Endothelial cell of umbilical vein (primary cell): ENCODE measurements around the gene COA5. TPM values are rescaled to one million over a fixed set of nuclear protein-coding genes. Genes with fewer than 3 reads are reported as not detected.

Experiments
- BruUV-seq: library from RNA; stranded (reverse); fragments of 400-500 nt; replicated peaks from 2 replicates; lab custom pipeline; 2021; lab: Mats Ljungman, UMichigan
- CTCF ChIA-PET: fragments of 300-600, 350-600 bp; sonication (Branson Sonifier 250); formaldehyde crosslinking; loops from one replicate; lab custom pipeline; 2021; ENCODE audit warnings: antibody characterized with exemption, inconsistent platforms; lab: Charles Lee
- POLR2A ChIA-PET: fragments of 300-600, 350-600 bp; sonication (Branson Sonifier 250); formaldehyde crosslinking; loops from one replicate; lab custom pipeline; 2021; ENCODE audit warnings: antibody characterized with exemption, inconsistent platforms; lab: Charles Lee
- DNase-seq: peaks from one replicate; pipeline ENCODE4 v3.0.0-alpha.2; 2011; ENCODE audit warnings: low read depth, low spot score
- FAIRE-seq: peaks from 2 replicates; lab custom pipeline; 2011; peaks lifted over from hg19 to GRCh38; lab: Jason Lieb, UNC
- H2AFZ ChIP-seq: 2 replicates; pipeline ENCODE4 v1.6.0; 2012; ENCODE audit warnings: low read depth, low read length, control low read depth, inconsistent platforms
- H3K27ac ChIP-seq: 2 replicates; pipeline ENCODE4 v1.5.1; 2011; ENCODE audit warnings: low read depth, mild to moderate bottlenecking, control low read depth, low read length, moderate library complexity; ENCODE audit not compliant: insufficient read depth
- H3K27me3 ChIP-seq, 2 experiments: 2 replicates each; pipeline versions ENCODE4 v1.6.0 to v1.6.1; 2011; ENCODE audit warnings: low read length in 2 of 2, mixed read lengths in 1 of 2; ENCODE audit not compliant: control insufficient read depth in 2 of 2, insufficient read depth in 2 of 2
- H3K36me3 ChIP-seq, 2 experiments: 2 replicates in 1 of 2; 3 replicates in 1 of 2; pipeline ENCODE4 v1.5.1; 2011; ENCODE audit warnings: low read length in 2 of 2, mild to moderate bottlenecking in 1 of 2, moderate library complexity in 1 of 2; ENCODE audit not compliant: control insufficient read depth in 2 of 2, insufficient read depth in 2 of 2; ENCODE audit errors: extremely low read depth in 1 of 2
- H3K4me1 ChIP-seq: 3 replicates; pipeline ENCODE4 v1.5.1; 2011; ENCODE audit warnings: mild to moderate bottlenecking, low read length; ENCODE audit not compliant: control insufficient read depth, insufficient read depth; ENCODE audit errors: extremely low read depth
- H3K4me2 ChIP-seq: 2 replicates; pipeline ENCODE4 v1.6.1; 2011; ENCODE audit warnings: low read length, control low read depth, mixed read lengths; ENCODE audit not compliant: insufficient read depth
- H3K4me3 ChIP-seq, 3 experiments: fragments of 200-600 bp in 1 of 3; sonication (generic), shearing (Covaris generic) in 1 of 3; replicated peaks in 1 of 3; 2 replicates each; pipeline ENCODE4 v1.5.1; 2011 to 2016; ENCODE audit warnings: control low read depth in 3 of 3, low read length in 3 of 3, mild to moderate bottlenecking in 2 of 3, inconsistent platforms in 1 of 3, low read depth in 1 of 3, moderate library complexity in 1 of 3; ENCODE audit not compliant: insufficient read depth in 1 of 3
- H3K79me2 ChIP-seq: 2 replicates; pipeline ENCODE4 v1.6.0; 2012; ENCODE audit warnings: low read length, inconsistent platforms; ENCODE audit not compliant: control insufficient read depth, insufficient read depth
- H3K9ac ChIP-seq: replicated peaks from 2 replicates; pipeline ENCODE3; 2011; ENCODE audit warnings: low read length, control low read depth; ENCODE audit not compliant: insufficient read depth; ENCODE audit errors: extremely low read depth
- H3K9me1 ChIP-seq: replicated peaks from 3 replicates; pipeline ENCODE4 v1.6.0; 2011; ENCODE audit warnings: mild to moderate bottlenecking, low read length; ENCODE audit not compliant: control insufficient read depth, insufficient read depth; ENCODE audit errors: extremely low read depth
- H3K9me3 ChIP-seq: replicated peaks from 2 replicates; pipeline ENCODE4 v1.5.1; 2012; ENCODE audit warnings: low read length, inconsistent platforms; ENCODE audit not compliant: control insufficient read depth, insufficient read depth
- H4K20me1 ChIP-seq: replicated peaks from 2 replicates; pipeline ENCODE3; 2011; ENCODE audit warnings: mild to moderate bottlenecking, low read length; ENCODE audit not compliant: control insufficient read depth, insufficient read depth; ENCODE audit errors: extremely low read depth
- CTCF ChIP-seq, 2 donors: IDR thresholded peaks; 1 replicate in 1 of 2; 2 replicates in 1 of 2; pipeline ENCODE4 v1.5.1; 2011; ENCODE audit warnings: low read length in 2 of 2, mild to moderate bottlenecking in 2 of 2, moderate library complexity in 2 of 2, control low read depth in 1 of 2, inconsistent platforms in 1 of 2, low read depth in 1 of 2; ENCODE audit not compliant: insufficient read depth in 1 of 2; ENCODE audit errors: extremely low read depth in 1 of 2
- EZH2 ChIP-seq: IDR thresholded peaks from 2 replicates; pipeline ENCODE4 v1.6.1; 2012; ENCODE audit warnings: borderline replicate concordance, low read depth, mild to moderate bottlenecking, moderate library complexity, low read length, inconsistent platforms; ENCODE audit not compliant: severe bottlenecking
- FOS ChIP-seq: IDR thresholded peaks from 2 replicates; pipeline ENCODE4 v1.6.1; 2011; ENCODE audit warnings: mild to moderate bottlenecking, low read length, moderate library complexity, borderline replicate concordance; ENCODE audit not compliant: insufficient read depth
- GATA2 ChIP-seq: IDR thresholded peaks from 2 replicates; pipeline ENCODE4 v1.7.0; 2011; ENCODE audit warnings: low read depth, mild to moderate bottlenecking, moderate library complexity, mixed read lengths, low read length; ENCODE audit not compliant: insufficient read length, insufficient read depth
- JUN ChIP-seq: IDR thresholded peaks from 2 replicates; pipeline ENCODE4 v1.6.1; 2011; ENCODE audit warnings: borderline replicate concordance, low read depth; ENCODE audit not compliant: insufficient read length, insufficient read depth
- MAX ChIP-seq: IDR thresholded peaks from 2 replicates; pipeline ENCODE4 v1.6.1; 2011; ENCODE audit not compliant: insufficient read depth, insufficient read length
- MYC ChIP-seq: IDR thresholded peaks from one replicate; pipeline ENCODE4 v1.6.1; 2011; ENCODE audit warnings: mild to moderate bottlenecking, low read depth, low read length
- POLR2A ChIP-seq: IDR thresholded peaks from 2 replicates; pipeline ENCODE4 v1.6.1; 2012; ENCODE audit warnings: low read depth, mild to moderate bottlenecking, control low read depth, low read length
- POLR2AphosphoS5 ChIP-seq: IDR thresholded peaks from 2 replicates; pipeline ENCODE4 v1.6.1; 2012; ENCODE audit warnings: low read depth, mild to moderate bottlenecking, control low read depth, low read length, moderate library complexity; ENCODE audit not compliant: insufficient read depth
- dilution Hi-C: fragments of 300-500 bp; cut with MboI; formaldehyde crosslinking; loops from one replicate; pipeline ENCODE4 v1.15.0; 2019; ENCODE audit warnings: low sequenced_read_pairs; ENCODE audit not compliant: extremely low pct_ligation_motif_present
- intact Hi-C: fragments of 100-400 bp; cut with micrococcal nuclease; formaldehyde crosslinking; loops from one replicate; pipeline ENCODE4 v1.10.0; 2022
- polyA plus RNA-seq, 4 experiments: library from polyadenylated mRNA; depleted of rRNA in 3 of 4; stranded (reverse) in 3 of 4; unstranded in 1 of 4; fragments of >200 nt; gene quantifications; 2 replicates each; pipeline versions ENCODE4 v1.2.1 to v1.2.3, GENCODE V29; 2011 to 2012; ENCODE audit warnings: missing spikeins in 1 of 4
- total RNA-seq: library from RNA; stranded (reverse); gene quantifications from 2 replicates; pipeline ENCODE4 v1.2.3, GENCODE V29; 2021

COA5 gene
- total and polyA plus RNA-seq, 2 donors (not counting 3 experiments of a cell fraction or from before 2014, with no cell fraction given), result 16.5 to 17.7 TPM

GRCh38 chr2:98576666-98577312 is 31.5 kb downstream of the COA5 start:
- Histone ChIP-seq H2AFZ (no peak overlapping the region), H3K27ac (no peak overlapping the region), H3K9me1 (no peaks in the 10 kb centered on the region), H3K4me3 (no peak overlapping the region), H4K20me1 (no peaks in the 10 kb centered on the region), H3K79me2 (no peaks in the 10 kb centered on the region), H3K4me1 (no peaks in the 10 kb centered on the region), H3K27me3 (no peaks in the 10 kb centered on the region), H3K4me2 (no peak overlapping the region), H3K9ac (no peak overlapping the region), H3K36me3 (peaks cover 0 to 11% of the 10 kb centered on the region in 2 experiments), H3K9me3 (no peaks in the 10 kb centered on the region)
- POLR2A ChIA-PET, result no interaction called here
- DNase-seq, result no peak
- dilution Hi-C loops, result no loop called here
- BruUV-seq, result no TSS peak
- FAIRE-seq, result no peak
- CTCF ChIA-PET, result no interaction called here
- intact Hi-C loops, result no loop called here
- TF ChIP-seq GATA2 (no peak), POLR2AphosphoS5 (no peak), POLR2A (no peak), MAX (no peak), EZH2 (no peak)

- ChIA-PET POLR2A (no interaction called here), CTCF (interaction anchor here (0.8 to 1.5 kb wide), 4 partner anchors 10 to 494 kb away, joined by 3 to 4 read pairs (median 3); no protein-coding TSS in a partner anchor)
- Histone ChIP-seq H3K4me3 (no peak overlapping the region), H3K36me3 (peaks cover 4 to 25% of the 10 kb centered on the region in 2 experiments), H4K20me1 (no peaks in the 10 kb centered on the region), H3K27ac (no peak overlapping the region), H3K27me3 (no peaks in the 10 kb centered on the region), H2AFZ (no peak overlapping the region), H3K9me1 (no peaks in the 10 kb centered on the region), H3K4me1 (no peaks in the 10 kb centered on the region), H3K9ac (no peak overlapping the region), H3K79me2 (no peaks in the 10 kb centered on the region), H3K9me3 (no peaks in the 10 kb centered on the region), H3K4me2 (no peak overlapping the region)
- no peak for DNase-seq
- intact Hi-C loops (no loop called here), dilution Hi-C loops (no loop called here)
- no peak for TF ChIP-seq FOS
- TF ChIP-seq CTCF (IDR thresholded peaks at IDR 0.05; ENCODE audit: extremely low read depth in 1 of 2, insufficient read depth in 1 of 2, low read depth in 1 of 2, low read length in 2 of 2), result no peak
- no peak for TF ChIP-seq JUN
- no peak for TF ChIP-seq POLR2AphosphoS5
- no peak for TF ChIP-seq EZH2
- TF ChIP-seq GATA2, result no peak
- TF ChIP-seq MYC, result no peak
- TF ChIP-seq POLR2A, result no peak
- TF ChIP-seq MAX, result no peak
- BruUV-seq, result no TSS peak
- FAIRE-seq, result no peak
These were observed 34.9 kb downstream of the COA5 start for GRCh38 chr2:98573426-98573825.
